GF-D8 (cell line): ENCODE data around the gene RBM19.

Experiments used
- DNase-seq: peaks from one replicate; lab custom pipeline; 2025; lab: John Stamatoyannopoulos, UW

The RBM19 gene

DNA sequence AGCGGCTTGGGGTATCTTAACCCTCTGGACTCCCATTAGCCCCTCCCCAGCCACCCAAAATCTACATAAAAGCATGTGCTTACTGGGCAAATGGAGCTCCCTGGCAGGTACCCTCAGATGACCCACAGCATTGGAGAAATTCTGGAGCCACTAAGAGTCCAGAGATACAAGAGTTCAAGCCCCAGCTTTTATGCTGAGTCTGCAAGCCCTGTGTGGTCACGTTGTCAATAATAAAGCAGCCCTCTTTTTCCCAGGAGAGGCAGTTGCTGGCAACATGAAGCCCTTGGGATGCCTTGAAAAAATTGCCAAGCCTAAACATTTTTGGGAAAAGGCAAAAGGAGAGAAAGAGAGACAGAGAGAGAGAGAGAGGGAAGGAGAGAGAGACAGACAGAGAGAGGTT lies 83.4 kb downstream of the RBM19 start:
- DNase-seq: no peak

DNA sequence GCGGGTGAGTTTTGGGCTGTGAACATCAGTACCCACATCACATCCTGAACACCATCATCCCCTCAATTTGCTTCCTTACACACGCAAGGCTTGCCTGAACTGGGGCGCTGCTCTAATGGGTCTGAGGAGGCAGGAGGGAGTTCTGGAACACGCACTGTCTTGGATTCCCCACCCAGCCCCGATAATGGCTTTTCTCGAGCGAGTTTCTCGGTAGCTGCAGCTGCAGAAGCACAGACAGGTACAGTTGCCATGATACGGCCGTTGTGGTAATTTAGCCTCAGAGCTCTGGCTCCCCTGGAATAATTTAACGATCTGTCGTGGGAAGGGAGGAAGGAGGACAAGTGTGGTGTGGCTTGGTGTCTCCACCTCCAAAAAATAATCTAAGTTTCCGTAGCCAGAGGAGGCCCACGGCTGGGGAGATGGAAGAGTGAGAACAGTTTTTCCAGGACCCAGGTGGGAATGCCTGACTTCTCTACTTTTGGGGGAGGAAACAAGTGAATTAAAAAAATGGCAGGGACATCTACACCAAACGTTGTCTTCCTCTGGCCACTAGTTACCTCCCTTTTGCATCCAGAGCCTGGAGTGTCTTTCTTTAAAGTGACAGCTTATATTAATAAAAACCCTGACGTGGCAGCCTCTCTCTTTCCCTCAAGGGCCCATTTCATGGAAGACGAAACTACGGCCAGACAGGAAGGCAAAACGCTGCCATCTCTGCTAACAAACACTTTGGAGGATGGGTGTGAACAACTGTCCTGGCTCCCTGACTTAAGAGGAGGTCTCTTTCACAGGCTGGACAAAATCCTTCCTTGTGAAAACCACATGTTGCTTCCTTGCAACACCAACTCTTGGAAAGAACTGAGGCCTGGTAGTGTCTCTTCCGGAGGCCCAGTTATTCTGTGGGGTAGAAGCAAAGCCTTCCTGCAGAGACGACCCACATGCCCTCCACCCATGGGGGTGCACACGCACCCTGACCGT lies 84.8 kb downstream of the RBM19 start:
- DNase-seq: no peak

DNA sequence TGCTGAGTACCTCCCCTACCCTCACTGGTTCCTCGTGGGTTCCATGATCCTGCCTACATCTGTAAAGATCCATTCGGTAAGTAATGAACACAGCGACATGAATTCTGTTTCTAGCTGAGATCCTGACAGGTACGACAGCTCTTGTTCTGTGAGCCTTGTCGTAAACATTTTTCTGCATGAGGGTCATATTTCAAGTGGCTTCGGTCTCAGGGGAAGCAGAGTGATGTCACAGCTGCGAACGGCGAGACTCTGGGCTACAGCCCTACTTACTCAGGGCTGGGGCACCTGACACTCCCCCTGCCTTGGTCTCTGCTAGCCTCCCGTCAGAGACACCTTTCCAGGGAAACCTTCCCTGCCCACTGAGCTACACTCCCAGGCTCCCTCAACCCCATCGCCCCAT lies 85.8 kb downstream of the RBM19 start:
- DNase-seq: no peak

DNA sequence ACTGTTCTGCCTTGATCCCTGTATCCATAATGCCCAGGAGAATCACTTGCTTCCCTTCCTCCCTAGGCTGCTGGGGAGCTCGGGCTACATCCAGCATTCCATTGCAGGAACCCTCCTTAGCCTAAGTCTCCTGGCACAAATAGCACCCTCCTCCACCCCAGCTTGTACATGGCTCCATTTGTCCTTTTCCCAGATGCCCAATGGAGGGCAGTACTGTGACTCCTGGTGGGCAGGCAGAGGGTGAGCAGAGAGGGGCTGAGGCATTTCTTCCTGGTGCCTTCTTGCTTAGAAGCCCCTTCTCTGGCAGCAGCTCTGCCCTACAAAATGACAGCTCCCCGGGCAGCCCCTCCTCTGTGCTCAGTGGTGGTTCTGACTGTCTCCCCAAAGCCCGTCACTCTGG lies 86.5 kb downstream of the RBM19 start:
- no peak for DNase-seq

DNA sequence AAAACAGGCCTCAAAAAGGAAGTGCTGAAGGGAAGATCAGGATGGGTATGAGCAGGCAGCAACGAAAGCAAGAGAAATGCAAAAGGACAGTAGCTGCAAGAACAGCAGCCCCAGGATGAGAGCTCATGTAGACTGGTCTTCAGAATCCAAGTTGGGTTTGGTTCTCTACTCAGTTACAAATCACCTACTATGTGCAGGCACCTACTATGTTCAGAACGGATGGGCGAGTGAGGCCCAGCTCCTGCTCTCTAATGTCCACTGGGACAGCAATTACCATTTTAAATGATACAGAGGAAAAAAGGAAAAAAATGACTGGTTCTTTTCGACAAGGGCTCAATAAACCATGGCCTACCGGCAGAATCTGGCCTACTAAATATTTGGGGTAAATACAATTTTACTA lies 88.5 kb downstream of the RBM19 start:
- no peak for DNase-seq

DNA sequence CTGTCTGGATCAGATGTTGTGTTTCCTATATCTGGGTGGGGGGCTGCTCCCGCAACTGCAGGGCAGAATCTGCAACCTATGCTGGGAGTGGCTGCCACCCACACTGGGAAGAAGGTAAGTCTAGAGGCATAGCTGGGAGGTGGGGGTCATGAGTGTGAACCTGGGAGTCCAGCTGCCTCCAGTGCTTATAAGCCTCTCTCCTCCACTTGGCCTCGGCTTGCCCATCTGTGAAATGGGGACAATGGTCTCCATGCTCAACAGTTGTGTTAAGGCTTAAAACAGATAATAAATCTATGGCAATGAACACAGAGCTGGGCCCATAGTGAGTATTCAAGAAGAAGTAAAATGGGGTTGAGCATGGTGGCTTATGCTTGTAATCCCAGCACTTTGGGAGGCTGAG lies 90.0 kb downstream of the RBM19 start:
- DNase-seq: no peak

DNA sequence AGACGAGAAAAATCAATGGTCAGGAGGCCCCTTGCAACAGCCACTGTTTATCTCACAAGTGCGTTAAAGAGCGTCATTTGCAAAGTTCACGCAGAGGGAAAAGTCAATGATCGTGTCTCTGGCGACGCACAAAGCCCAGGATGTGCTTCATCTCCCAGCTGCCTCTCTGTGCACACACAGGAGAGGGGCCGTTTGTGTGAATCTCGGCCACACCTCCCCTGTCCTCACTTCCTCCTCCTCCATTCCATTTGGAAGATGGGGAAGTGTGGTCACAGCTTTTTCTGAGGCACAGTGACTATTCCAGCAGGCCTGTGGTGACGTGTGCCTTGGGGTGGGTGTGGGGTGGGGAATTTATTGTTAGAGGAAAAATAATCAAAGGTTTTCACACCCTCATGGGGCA lies 90.4 kb downstream of the RBM19 start:
- DNase-seq: no peak

DNA sequence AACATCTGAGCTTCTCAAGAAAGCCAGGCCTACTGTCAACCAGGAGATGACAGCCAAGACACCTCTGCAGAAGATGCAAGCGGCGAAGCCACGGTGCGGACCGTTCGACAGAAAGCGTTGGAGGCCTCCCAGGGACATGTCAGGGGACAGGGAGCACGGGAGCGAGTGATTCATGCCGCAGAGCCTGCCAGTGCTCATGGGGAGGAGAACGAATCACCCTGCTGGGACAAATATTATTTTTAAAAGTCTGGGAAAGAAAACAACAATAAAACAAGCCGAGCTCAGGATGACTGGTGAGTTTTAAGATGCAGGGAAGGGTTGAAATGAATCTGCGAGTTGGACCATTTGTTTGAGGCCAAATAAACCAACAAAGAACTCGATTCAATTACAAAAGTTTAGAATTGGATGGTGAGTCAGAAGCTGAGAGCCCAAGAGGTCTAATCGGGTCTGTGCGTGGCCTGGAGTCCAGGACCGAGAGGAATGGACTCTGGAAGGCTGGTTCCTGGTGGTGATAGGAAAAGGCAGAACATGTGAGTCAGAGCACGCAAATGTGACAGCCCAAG lies 91.0 kb downstream of the RBM19 start:
- no peak for DNase-seq

DNA sequence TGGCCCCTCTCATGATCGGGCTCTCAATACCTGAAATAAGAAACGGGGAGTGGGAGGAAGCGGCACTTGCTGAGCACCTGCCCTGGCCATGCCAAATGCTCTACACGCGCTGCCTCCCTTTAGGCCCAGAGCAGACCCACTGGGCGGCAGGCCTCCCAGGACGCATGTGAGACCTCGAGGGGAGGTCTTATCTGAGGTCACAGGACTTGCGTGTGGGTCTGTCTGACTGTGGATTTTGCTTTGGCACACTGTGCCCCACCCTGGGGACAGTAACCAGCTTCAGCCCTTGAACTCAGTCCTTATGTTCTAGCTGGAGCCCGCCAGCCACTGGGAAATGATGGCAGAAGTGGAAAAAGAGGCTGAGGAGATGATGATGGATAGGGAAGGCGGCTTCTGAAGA lies 91.8 kb downstream of the RBM19 start:
- DNase-seq: no peak

DNA sequence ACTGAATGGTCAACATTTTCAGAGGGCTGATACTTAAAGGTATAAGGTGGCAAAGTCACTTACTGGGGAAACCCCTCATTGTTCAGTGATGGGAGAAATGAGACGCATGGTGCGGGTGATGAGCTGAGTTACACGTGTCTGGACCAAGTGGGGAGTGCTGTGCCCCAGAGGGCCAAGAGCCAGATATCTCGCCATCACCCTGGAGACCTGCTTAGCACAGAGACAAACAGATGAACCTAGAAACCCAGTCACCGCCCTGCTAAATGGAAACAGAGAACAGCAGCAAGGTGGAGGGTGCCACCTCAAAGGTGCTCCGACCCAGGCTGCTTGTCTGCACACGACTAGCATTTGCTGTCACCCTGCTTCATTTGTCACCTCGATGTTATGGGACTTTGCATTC lies 92.4 kb downstream of the RBM19 start:
- no peak for DNase-seq

DNA sequence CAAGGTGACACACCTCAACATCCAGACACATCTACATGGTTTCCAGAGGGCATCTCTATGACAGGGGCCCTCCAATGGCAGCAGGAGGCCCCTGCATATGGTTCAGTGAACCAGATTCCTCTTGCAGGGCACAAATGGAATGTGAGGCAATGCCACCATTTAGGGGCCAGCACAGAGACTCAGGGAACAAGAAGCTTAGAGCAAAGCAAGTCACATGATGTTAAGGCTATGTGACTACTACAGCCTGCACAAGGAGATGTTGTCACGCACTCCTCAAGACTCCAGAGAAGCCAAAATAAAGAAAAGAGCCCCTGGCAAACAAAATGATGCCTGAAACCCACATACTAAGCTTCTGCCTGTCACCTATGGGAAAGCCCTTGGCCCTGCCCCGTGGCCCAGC lies 95.2 kb downstream of the RBM19 start:
- no peak for DNase-seq

DNA sequence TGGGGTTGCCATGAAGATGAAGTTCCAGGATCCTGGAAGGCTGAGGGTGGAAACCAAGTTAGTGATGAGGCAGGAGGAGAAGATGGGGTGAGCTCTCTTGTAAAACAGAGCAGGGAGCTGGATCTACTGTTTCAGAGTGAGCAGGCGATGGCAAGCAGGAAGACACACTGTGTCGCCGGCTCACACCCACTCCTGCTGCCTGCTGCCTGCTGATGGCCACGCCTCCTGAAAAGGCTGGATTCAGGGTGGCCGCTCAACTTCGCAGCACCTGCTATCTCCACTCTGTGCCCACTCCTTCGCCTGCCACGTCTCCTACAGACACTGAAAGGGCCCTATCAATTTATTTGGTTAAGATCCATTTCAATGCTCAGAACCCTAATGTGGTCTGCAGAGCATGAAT lies 96.1 kb downstream of the RBM19 start:
- DNase-seq: no peak

DNA sequence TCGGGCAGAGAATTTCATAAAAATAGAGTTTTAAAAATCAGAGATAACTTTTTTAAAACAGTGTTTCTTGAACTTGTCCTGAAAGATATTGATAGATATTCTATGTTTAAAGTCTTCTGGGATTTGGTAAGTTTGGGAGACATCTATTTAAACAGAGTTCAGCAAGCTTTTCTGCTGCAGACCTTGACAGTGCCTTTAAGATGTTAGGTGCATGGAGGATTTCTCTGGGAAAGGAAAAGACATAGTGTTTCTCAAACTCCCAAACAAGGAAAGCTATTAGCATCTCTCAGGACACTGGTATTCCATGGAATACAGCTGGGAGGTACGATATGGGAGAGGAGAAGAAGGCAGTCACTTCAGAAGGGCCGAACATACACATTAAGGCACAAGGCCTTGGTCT lies 97.8 kb downstream of the RBM19 start:
- no peak for DNase-seq

DNA sequence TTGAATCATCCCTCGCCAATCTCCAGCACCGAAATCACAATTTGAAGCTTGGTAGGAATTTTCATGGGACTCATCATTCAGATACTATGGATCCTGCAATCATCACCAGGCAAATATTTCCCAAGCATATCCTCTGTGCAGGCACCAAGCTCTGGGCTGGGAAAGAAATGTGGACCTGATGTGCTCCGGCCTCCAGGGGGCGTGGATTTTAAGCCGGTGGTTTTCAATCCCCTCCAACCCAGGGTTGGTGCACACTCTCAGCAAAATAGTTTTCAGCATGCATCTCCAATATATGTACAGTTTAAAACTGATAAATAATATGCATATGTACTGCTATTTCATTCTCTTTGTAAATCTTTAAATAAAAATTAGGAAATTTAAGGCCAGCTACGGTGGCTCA lies 98.9 kb downstream of the RBM19 start:
- no peak for DNase-seq

DNA sequence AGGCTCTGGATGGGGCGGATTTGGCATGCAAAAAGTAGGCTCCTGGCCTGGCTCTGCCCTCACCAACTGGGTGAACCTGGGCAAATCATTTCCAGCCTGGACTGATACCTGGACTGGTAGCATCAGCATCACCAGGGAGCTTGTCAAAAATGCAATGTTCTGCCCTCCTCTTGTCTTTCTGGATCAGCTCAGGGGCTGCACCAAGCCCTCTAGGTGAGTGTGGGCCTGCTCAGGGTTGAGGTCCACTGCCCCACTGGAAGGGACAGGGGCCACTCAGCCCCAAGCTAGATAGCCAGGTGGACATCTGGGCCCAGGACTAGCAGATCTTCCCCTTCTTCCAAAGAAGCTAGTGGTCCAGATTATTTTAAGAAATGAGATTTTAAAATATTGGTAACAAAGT lies 99.6 kb downstream of the RBM19 start:
- DNase-seq: no peak

DNA sequence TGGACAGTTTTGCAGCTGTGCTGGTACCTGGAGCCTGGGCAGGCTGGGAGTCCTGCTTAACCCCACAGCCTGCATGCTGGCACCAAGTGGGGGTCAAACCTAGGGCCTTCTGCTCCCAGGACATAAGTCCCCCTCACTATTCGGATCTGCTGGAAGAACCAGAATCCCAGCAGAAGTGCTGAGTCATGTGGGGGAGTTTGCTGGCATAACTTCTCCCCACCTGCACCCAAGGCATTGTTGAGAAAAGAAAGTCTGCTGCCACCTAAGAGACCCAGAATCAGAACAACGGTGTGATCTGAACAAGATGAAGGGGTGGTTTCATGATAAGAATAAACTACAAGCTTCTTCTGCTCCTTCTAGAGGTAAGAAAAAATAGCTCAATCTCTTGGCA lies 102.7 kb downstream of the RBM19 start:
- DNase-seq: no peak

DNA sequence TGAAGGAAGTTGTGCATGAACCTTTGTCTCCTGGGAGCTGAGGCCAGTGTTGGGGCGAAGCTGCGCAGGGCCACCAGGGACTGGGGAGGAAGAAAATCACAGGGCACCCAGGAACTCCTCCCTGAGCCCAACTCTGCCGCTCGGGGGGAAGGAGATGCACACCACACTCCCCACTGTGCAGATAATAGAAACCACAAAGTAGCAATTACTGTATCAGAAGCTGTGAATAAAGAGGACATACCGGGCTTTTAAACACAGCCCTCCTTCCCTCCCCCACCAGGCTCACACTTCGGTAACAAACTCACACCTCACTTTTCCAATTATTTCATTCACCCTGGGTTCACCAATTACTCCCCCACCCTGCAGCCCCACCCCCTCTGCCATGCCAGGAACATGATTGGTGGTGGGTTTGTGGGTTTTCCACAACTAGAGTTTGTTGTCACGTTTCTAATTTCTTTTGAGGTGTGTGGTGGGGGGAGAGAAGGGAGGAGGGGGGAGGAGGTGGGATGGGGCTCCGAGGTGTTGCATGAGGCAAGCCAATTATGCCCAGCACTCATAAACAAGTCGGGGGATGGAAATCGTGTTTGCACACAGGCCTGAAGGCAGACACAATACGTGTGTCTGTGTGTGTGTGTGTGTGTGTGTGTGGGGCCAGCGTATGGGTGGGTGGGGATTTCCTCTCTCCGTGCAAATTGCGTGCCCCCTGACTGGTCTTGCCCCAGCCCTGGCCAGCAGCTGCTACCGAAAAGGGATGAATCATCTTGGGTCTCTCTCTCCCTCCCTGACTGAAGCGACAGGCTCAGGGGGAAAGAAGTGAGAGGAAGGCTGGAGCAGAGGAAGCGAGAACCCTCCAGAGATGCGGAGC lies 103.3 kb downstream of the RBM19 start:
- peak; percentile 89 for DNase-seq

DNA sequence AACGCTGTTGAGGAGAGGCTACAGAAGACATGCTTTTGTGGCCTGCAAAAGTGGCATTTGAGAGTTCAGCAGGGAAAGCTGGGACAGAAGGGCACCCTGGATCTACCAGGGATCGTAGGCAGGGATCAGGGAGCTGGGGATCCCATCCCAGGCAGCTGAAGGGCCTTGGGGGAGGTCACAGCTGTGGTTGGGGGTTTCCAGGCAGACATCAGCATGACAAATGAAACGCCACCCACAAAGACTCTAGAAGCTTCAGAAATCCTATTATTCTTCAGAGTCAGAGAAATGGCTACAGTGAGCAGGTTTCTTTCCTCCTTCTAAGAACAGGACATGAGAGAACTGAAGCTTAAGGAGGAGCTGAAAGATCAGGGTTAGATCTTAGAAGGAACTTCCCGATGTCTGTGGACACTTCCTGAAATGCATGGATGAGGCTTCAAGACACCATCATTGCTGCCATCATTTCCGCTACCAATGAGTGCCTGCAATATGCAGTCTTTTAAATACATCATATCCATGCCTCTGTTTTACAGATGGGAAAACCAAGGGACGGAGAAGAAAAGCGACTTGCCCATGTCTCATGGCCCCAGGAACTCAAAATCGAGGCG lies 104.3 kb downstream of the RBM19 start:
- peak; percentile 29 for DNase-seq

DNA sequence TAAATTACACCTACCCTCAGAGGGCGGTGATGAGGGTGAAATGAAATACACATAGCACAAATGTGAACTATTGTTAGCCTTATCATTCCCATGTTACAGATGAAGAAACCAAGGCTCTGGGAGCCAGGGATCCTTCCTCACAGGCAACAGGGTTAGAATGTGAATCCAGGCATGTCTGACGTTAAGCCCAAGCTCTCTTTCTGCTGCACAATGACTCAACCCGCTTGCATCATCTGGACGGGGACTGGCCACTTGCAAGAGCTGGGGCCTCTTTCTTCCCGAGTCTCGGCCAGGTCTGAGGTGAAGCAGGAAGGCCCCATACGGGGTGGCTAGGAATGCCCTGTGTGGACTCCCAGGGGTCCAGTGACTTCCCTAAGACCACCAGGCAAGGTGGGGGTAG lies 105.2 kb downstream of the RBM19 start:
- DNase-seq: peak; percentile 62

DNA sequence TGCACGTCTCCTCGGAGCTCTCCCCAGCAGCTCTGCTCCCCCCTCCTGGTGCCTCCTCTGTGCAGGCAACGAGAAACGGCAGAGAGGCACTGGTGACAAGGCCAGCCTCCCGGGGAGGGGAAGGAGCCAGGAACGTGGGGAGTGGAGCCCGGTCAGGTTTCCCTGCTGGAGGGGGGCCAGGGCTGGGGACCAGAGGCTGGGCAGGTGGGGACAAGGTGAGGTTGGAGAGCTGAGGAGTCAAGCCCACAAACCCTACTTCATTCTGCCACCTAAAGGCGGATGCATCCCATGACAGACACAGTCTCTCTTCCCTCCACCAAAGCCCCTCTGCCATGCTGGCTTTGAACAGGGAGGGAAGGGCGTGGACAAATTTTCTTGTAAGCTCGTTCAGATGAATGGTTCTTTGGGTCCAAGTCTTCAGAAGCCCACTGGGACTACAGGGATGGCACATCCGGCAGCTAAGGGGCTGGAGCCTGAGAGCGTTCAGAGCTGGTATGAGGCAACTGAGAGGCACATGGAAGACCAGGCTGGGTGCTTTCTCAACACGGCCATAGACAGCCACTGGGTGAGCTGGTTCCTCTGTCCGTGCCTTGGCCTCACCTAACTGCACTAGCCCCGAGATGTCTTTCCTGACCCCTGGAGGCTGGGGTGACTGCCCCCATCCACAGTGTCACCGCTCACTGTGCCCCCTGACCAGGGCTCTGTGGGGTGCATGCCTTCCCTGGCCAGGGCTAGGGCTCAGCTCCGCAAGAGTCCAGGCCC lies 105.9 kb downstream of the RBM19 start:
- DNase-seq: no peak

DNA sequence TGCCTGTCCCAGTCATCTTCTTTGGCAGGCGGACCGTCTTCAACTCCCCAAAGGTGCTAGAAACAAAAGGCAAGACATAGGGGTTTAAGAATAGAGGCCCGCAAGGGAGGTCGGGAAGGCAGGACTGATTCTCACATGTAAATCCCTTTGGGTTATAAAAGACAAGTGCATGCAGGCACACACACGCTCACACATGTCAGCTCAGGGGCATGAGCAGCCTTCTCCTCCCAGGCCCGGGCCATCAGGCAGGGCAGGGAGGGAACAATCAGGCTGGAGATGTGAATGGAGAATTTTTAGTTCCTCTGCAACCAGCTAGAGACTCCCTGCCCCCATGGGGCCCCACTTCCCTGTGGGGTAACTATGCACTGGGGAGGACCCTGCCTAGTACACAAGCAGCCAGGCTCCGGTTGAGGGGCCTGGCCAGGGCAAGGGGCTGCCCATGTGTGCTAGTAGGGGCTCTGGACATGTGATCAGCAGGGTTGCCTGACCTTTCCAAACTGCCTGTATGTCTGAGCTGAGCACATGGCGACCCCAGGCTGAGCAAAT lies 107.2 kb downstream of the RBM19 start:
- no peak for DNase-seq
